Suprapubic skin (tissue), 3 donors: Measurements from ENCODE around the gene AMPD3.

Experiments used
- POLR2A ChIP-seq, 2 donors: fragments of 450-650 bp; IDR thresholded peaks; one replicate each; pipeline ENCODE4 v1.6.1; 2017; ENCODE audit warnings: antibody characterized with exemption in 2 of 2, mild to moderate bottlenecking in 2 of 2, moderate library complexity in 2 of 2
- TF ChIP-seq, protein P1 (sequence below), 2 donors: fragments of 200-600 bp in 1 of 2; fragments of 450-650 bp in 1 of 2; sonication (generic) in 1 of 2; IDR thresholded peaks; one replicate each; pipeline ENCODE4 v1.5.1; 2016 to 2019; ENCODE audit warnings: antibody characterized with exemption in 2 of 2, mild to moderate bottlenecking in 1 of 2, moderate library complexity in 1 of 2

DNA sequence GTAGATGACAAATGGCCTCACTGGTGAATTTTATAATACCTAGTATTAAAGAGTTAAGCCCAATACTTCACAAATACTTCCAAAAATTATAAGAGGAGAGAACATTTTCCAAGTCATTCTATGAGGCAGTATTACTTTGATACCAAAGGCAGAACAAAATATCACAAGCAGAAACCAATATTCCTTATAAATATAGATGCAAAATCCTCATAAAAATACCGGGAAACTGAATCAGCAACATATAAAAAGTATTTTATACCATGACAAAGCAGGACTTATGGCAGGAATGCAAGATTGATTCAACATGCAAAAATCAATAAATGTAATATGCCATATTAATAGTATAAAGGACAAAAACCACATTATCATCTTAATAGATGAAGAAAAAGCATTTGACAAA lies 22.1 kb upstream of the AMPD3 start:
- TF ChIP-seq, protein P1, sequence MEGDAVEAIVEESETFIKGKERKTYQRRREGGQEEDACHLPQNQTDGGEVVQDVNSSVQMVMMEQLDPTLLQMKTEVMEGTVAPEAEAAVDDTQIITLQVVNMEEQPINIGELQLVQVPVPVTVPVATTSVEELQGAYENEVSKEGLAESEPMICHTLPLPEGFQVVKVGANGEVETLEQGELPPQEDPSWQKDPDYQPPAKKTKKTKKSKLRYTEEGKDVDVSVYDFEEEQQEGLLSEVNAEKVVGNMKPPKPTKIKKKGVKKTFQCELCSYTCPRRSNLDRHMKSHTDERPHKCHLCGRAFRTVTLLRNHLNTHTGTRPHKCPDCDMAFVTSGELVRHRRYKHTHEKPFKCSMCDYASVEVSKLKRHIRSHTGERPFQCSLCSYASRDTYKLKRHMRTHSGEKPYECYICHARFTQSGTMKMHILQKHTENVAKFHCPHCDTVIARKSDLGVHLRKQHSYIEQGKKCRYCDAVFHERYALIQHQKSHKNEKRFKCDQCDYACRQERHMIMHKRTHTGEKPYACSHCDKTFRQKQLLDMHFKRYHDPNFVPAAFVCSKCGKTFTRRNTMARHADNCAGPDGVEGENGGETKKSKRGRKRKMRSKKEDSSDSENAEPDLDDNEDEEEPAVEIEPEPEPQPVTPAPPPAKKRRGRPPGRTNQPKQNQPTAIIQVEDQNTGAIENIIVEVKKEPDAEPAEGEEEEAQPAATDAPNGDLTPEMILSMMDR (IDR thresholded peaks at IDR 0.05): no peak
- no peak for TF ChIP-seq POLR2A (IDR thresholded peaks at IDR 0.05)
